Smooth muscle cell (in vitro differentiated cells): ENCODE measurements around the gene TMEM108. TPM values are rescaled to one million over a fixed set of nuclear protein-coding genes. Genes with fewer than 3 reads are reported as not detected.

Experiments used
- DNase-seq: peaks from one replicate; lab custom pipeline; 2025; ENCODE audit not compliant: unreplicated experiment; lab: John Stamatoyannopoulos, UW
- H2AFZ ChIP-seq: fragments of 200-600 bp; sonication (generic); 2 replicates; pipeline ENCODE4 v1.6.0; 2016; ENCODE audit warnings: antibody characterized with exemption, low read depth, mild to moderate bottlenecking
- H3F3A ChIP-seq: fragments of 200-600 bp; sonication (generic); 2 replicates; pipeline ENCODE4 v1.6.0; 2017; ENCODE audit warnings: antibody characterized with exemption, low read depth
- H3K27ac ChIP-seq: fragments of 200-600 bp; sonication (generic); 2 replicates; pipeline ENCODE4 v1.5.1; 2016; ENCODE audit warnings: low read depth, mild to moderate bottlenecking
- H3K27me3 ChIP-seq: fragments of 200-600 bp; sonication (generic); 2 replicates; pipeline ENCODE4 v1.6.1; 2016; ENCODE audit warnings: low read depth, mild to moderate bottlenecking
- H3K36me3 ChIP-seq: fragments of 200-600 bp; sonication (generic); 2 replicates; pipeline ENCODE4 v1.5.1; 2016; ENCODE audit warnings: low read depth
- H3K4me1 ChIP-seq: fragments of 200-600 bp; sonication (generic); 2 replicates; pipeline ENCODE4 v1.5.1; 2016; ENCODE audit warnings: low read depth
- H3K4me2 ChIP-seq: fragments of 200-600 bp; sonication (generic); 2 replicates; pipeline ENCODE4 v1.6.0; 2016; ENCODE audit warnings: mild to moderate bottlenecking
- H3K4me3 ChIP-seq: fragments of 200-600 bp; sonication (generic); 2 replicates; pipeline ENCODE4 v1.5.1; 2016; ENCODE audit warnings: mild to moderate bottlenecking
- H3K79me2 ChIP-seq: fragments of 200-600 bp; sonication (generic); 2 replicates; pipeline ENCODE4 v1.6.0; 2016; ENCODE audit warnings: low read depth, mild to moderate bottlenecking
- H3K9ac ChIP-seq: fragments of 200-600 bp; sonication (generic); 2 replicates; pipeline ENCODE4 v1.6.0; 2016; ENCODE audit warnings: low read depth
- H3K9me3 ChIP-seq: fragments of 200-600 bp; sonication (generic); replicated peaks from 2 replicates; pipeline ENCODE4 v1.5.1; 2016; ENCODE audit warnings: low read depth
- H4K20me1 ChIP-seq: fragments of 200-600 bp; sonication (generic); 2 replicates; pipeline ENCODE4 v1.6.0; 2016; ENCODE audit warnings: low read depth
- WGBS: methylation state at CpG from one replicate; pipeline ENCODE4 v1.1.7; 2016; ENCODE audit warnings: low lambda C conversion rate; 5-methylcytosine and 5-hydroxymethylcytosine counted together
- polyA plus RNA-seq: library from polyadenylated mRNA; unstranded; fragments of >200 nt; fragmentation: Nextera tagmentation; extraction: Ambion mirVana; gene quantifications from 2 replicates; pipeline ENCODE4 v1.2.1, GENCODE V29; 2016
- total RNA-seq: library from RNA; depleted of rRNA; stranded (reverse); fragments of >200 nt; gene quantifications from 2 replicates; pipeline ENCODE4 v1.2.3, GENCODE V29; 2014
- TF ChIP-seq, protein P1 (sequence below): fragments of 200-600 bp; sonication (generic); IDR thresholded peaks from 2 replicates; pipeline ENCODE4 v1.5.1; 2017; ENCODE audit warnings: borderline replicate concordance, mild to moderate bottlenecking, antibody characterized with exemption; ENCODE audit not compliant: insufficient read depth, poor library complexity, severe bottlenecking

Gene TMEM108
- total and polyA plus RNA-seq, 2 experiments from 2014 or later = 2.4 to 10.8 TPM

DNA sequence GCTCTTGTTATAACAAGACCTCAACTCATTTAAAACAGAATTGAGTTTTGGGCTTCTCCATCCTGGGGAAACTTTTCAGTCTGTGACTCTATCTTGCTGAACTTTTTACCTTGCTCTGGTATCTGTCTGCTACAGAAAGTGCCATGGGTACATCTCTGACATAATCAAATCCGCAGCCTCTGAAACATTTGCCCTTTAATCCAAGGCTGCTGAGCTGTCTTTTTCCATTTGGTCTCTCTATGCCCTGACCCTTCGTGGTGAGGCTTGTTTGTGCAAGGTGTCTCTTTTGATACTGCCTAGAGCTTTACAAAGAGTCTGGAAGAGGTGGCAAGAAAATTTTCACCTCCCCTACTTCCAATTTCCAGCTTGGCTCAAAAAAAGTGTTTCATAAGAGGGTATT is 11.3 kb downstream of the TMEM108 start:
- Histone ChIP-seq H3K4me3 (no peak overlapping the region), H3K4me1 (no peaks in the 10 kb centered on the region), H3K36me3 (no peaks in the 10 kb centered on the region), H3K27me3 (no peaks in the 10 kb centered on the region), H3K27ac (no peak overlapping the region), H3K4me2 (no peak overlapping the region), H3K9me3 (no peaks in the 10 kb centered on the region), H2AFZ (no peak overlapping the region), H3K9ac (no peak overlapping the region), H3F3A (no peaks in the 10 kb centered on the region), H4K20me1 (no peaks in the 10 kb centered on the region), H3K79me2 (peaks cover 7% of the 10 kb centered on the region)
- DNase-seq = no peak
- 77% methylated on average over 2 of the region's 2 CpGs for WGBS
- TF ChIP-seq, protein P1, sequence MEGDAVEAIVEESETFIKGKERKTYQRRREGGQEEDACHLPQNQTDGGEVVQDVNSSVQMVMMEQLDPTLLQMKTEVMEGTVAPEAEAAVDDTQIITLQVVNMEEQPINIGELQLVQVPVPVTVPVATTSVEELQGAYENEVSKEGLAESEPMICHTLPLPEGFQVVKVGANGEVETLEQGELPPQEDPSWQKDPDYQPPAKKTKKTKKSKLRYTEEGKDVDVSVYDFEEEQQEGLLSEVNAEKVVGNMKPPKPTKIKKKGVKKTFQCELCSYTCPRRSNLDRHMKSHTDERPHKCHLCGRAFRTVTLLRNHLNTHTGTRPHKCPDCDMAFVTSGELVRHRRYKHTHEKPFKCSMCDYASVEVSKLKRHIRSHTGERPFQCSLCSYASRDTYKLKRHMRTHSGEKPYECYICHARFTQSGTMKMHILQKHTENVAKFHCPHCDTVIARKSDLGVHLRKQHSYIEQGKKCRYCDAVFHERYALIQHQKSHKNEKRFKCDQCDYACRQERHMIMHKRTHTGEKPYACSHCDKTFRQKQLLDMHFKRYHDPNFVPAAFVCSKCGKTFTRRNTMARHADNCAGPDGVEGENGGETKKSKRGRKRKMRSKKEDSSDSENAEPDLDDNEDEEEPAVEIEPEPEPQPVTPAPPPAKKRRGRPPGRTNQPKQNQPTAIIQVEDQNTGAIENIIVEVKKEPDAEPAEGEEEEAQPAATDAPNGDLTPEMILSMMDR = no peak

DNA sequence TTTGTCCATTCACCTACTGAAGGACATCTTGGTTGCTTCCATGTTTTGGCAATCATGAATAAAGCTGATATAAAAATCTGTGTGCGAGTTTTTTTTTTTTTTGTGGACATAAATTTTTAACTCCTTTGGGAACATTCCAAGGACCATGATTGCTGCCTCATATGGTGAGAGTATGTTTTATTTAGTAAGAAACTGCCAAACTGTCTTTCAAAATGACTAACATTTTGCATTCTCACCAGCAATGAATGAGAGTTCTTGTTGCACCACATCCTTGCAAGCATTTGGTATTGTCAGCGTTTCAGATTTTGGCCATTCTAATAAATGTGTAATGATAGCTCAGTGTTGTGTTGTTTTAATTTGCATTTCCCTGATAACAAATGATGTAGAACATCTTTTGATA is 12.7 kb downstream of the TMEM108 start:
- Histone ChIP-seq H4K20me1 (no peaks in the 10 kb centered on the region), H3K4me1 (peaks cover 10% of the 10 kb centered on the region), H3K27me3 (no peaks in the 10 kb centered on the region), H3K79me2 (peaks cover 7% of the 10 kb centered on the region), H3K36me3 (no peaks in the 10 kb centered on the region), H3K4me2 (no peak overlapping the region), H3F3A (no peaks in the 10 kb centered on the region), H2AFZ (no peak overlapping the region), H3K4me3 (no peak overlapping the region), H3K27ac (no peak overlapping the region), H3K9ac (no peak overlapping the region), H3K9me3 (no peaks in the 10 kb centered on the region)
- DNase-seq = no peak
- TF ChIP-seq, protein P1 = no peak
- WGBS = 93% methylated on average over 2 of the region's 2 CpGs

- H3K4me2 ChIP-seq = no peak overlapping the region
- H3K27me3 ChIP-seq = no peaks in the 10 kb centered on the region
- no peaks in the 10 kb centered on the region for H4K20me1 ChIP-seq
- H3K9ac ChIP-seq = no peak overlapping the region
- H3K4me1 ChIP-seq = peaks cover 22% of the 10 kb centered on the region
- H2AFZ ChIP-seq = no peak overlapping the region
- no peaks in the 10 kb centered on the region for H3F3A ChIP-seq
- H3K79me2 ChIP-seq = peaks cover 7% of the 10 kb centered on the region
- no peak overlapping the region for H3K27ac ChIP-seq
- no peaks in the 10 kb centered on the region for H3K9me3 ChIP-seq
- H3K36me3 ChIP-seq = no peaks in the 10 kb centered on the region
- TF ChIP-seq, protein P1 = no peak
- WGBS = 94% methylated on average over 2 of the region's 2 CpGs
- no peak overlapping the region for H3K4me3 ChIP-seq
- no peak for DNase-seq
Observed at GRCh38 chr3:133053532-133053931, 15.3 kb downstream of the TMEM108 start.

- TF ChIP-seq, protein P1 = no peak
- Histone ChIP-seq H3K27ac (no peak overlapping the region), H3K4me2 (no peak overlapping the region), H3K4me3 (no peak overlapping the region), H3K79me2 (peaks cover 7% of the 10 kb centered on the region), H3F3A (no peaks in the 10 kb centered on the region), H3K9me3 (no peaks in the 10 kb centered on the region), H3K4me1 (peaks cover 23% of the 10 kb centered on the region), H2AFZ (no peak overlapping the region), H3K9ac (no peak overlapping the region), H3K36me3 (no peaks in the 10 kb centered on the region), H4K20me1 (no peaks in the 10 kb centered on the region), H3K27me3 (no peaks in the 10 kb centered on the region)
- 93% methylated on average over 1 of the region's 1 CpG for WGBS
- no peak for DNase-seq
Observed at GRCh38 chr3:133054586-133054985, 16.4 kb downstream of the TMEM108 start.
